ENCODE measurements around the gene SPP1.

DNA sequence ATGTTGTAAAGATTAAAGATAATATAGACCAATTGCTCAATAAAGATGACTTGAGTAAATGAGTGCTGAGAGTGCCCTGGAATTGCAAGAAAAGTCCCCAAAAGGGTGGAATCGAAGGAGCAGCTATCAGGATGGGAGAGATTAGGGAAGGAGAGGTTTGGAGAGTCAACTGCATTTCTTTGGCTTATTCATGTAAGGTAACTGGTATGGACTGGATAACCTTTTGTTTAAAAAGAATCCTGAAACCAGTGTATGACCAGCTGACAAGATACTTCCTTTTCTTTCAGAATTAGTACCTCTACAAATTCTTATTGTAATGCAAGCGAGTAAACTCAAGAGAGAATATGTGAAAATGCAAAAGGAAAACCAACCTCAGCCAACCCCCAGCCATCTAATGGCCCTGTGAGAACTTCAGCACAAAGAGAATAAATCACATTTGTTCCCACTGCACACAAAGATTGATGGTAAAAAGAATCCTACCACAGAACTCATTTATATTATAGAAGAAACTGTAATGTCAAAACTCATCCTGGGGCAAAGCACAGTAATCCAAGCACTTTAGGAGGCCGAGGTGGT is 24.5 kb upstream of the SPP1 start:
- TF ChIP-seq, protein P1, sequence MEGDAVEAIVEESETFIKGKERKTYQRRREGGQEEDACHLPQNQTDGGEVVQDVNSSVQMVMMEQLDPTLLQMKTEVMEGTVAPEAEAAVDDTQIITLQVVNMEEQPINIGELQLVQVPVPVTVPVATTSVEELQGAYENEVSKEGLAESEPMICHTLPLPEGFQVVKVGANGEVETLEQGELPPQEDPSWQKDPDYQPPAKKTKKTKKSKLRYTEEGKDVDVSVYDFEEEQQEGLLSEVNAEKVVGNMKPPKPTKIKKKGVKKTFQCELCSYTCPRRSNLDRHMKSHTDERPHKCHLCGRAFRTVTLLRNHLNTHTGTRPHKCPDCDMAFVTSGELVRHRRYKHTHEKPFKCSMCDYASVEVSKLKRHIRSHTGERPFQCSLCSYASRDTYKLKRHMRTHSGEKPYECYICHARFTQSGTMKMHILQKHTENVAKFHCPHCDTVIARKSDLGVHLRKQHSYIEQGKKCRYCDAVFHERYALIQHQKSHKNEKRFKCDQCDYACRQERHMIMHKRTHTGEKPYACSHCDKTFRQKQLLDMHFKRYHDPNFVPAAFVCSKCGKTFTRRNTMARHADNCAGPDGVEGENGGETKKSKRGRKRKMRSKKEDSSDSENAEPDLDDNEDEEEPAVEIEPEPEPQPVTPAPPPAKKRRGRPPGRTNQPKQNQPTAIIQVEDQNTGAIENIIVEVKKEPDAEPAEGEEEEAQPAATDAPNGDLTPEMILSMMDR (conservative IDR thresholded peaks at IDR 0.05; ENCODE audit: low read depth, low read length), result no peak
- no peak for TF ChIP-seq EZH2 (IDR thresholded peaks at IDR 0.05; ENCODE audit: low read length, unreplicated experiment)
- no peak for TF ChIP-seq EZH2phosphoT487 (IDR thresholded peaks at IDR 0.05; ENCODE audit: borderline replicate concordance, low read length)
